Measurements from ENCODE around the gene ATG5.

DNA sequence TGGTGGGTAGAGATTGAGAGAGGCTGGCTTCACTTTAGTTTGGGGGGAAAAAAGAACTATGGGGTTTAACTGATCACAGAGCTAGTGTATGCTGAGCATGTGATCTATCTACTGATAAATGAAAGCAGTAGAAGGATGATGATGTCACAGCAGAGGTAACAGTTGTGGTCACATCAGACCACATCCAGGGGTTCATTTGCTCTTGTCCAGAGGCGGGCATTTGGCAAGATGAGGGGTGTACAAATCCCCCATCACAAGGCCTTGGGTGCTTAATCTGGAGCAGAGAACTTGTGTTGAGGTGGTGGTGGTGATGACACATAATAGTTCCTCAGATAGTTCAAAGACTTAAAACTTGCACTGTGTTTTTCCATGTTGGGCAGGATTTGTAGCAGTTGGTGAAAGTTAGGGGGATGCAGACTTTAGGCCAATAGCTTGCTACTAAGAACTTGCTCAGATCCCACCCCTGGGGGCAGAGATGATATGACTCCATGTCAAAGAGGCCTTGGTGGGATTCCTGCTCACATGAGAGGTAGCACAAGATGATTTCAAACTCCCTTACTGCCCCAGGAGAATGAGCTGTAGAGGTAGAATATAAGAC lies 176.0 kb downstream of the ATG5 start:
- TF ChIP-seq TAF1 (IDR thresholded peaks at IDR 0.05; ENCODE audit: borderline replicate concordance, low read depth, low read length) (no peak), POLR2A (IDR thresholded peaks at IDR 0.05; ENCODE audit: low read depth, low read length) (no peak), POLR2AphosphoS5 (IDR thresholded peaks at IDR 0.05; ENCODE audit: low read depth, low read length) (no peak)

Data from GM12892 (cell line).